HepG2 (cell line): ENCODE measurements around the gene CCDC30. TPM values are rescaled to one million over a fixed set of nuclear protein-coding genes. Genes with fewer than 3 reads are reported as not detected.

ENCODE experiments used
- GMEB2 ChIP-seq: IDR thresholded peaks from 2 replicates; pipeline ENCODE4 v1.6.1; 2016; ENCODE audit warnings: missing biosample characterization, missing genetic modification reagents, low read depth
- GPN1 ChIP-seq: sonication (generic); formaldehyde crosslinking; IDR thresholded peaks from 2 replicates; pipeline ENCODE4 v1.5.1; 2020; ENCODE audit warnings: missing genetic modification reagents, borderline replicate concordance
- KLF9 ChIP-seq: IDR thresholded peaks from 2 replicates; pipeline ENCODE4 v1.6.1; 2016; ENCODE audit warnings: low read depth
- NFYB ChIP-seq: sonication (generic); formaldehyde crosslinking; IDR thresholded peaks from 2 replicates; pipeline ENCODE4 v1.4.0; 2020; ENCODE audit warnings: missing genetic modification reagents
- ONECUT2 ChIP-seq: sonication (generic); formaldehyde crosslinking; IDR thresholded peaks from 2 replicates; pipeline ENCODE4 v1.4.0; 2020; ENCODE audit warnings: missing genetic modification reagents
- SNAPC5 ChIP-seq: sonication (generic); formaldehyde crosslinking; IDR thresholded peaks from 2 replicates; pipeline ENCODE4 v1.8.1; 2023; ENCODE audit warnings: mild to moderate bottlenecking, missing genetic modification reagents, borderline replicate concordance
- TOPORS ChIP-seq: sonication (generic); formaldehyde crosslinking; IDR thresholded peaks from 2 replicates; pipeline ENCODE4 v1.8.0; 2023; ENCODE audit warnings: mild to moderate bottlenecking, missing genetic modification reagents
- ZBTB3 ChIP-seq: sonication (generic); formaldehyde crosslinking; IDR thresholded peaks from 2 replicates; pipeline ENCODE4 v1.4.0; 2020; ENCODE audit warnings: low read depth, mild to moderate bottlenecking, moderate library complexity, missing genetic modification reagents, borderline replicate concordance
- ZNF337 ChIP-seq: sonication (generic); formaldehyde crosslinking; IDR thresholded peaks from 2 replicates; pipeline ENCODE4 v1.5.1; 2020; ENCODE audit warnings: missing genetic modification reagents, low read depth, mild to moderate bottlenecking, borderline replicate concordance
- ZNF747 ChIP-seq: sonication (generic); formaldehyde crosslinking; IDR thresholded peaks from 2 replicates; pipeline ENCODE4 v1.8.1; 2023; ENCODE audit warnings: missing genetic modification reagents, mild to moderate bottlenecking, borderline replicate concordance
- polyA plus RNA-seq, 8 experiments: library from polyadenylated mRNA; depleted of rRNA in 3 of 8; stranded (reverse) in 7 of 8; unstranded in 1 of 8; fragments of >200 nt; fragmentation: Illumina TruSeq in 4 of 8; extraction: Trizol in 4 of 8; gene quantifications; 2 replicates each; pipeline versions ENCODE4 v1.2.1 to v1.2.3, GENCODE V29; 2011 to 2016; ENCODE audit warnings: low read depth in 4 of 8, missing spikeins in 1 of 8, mixed read lengths in 1 of 8; ENCODE audit not compliant: insufficient read depth in 1 of 8
- total RNA-seq, 5 experiments: library from RNA; depleted of rRNA; stranded (reverse); fragments of >200 nt; fragmentation: Illumina TruSeq; extraction: Trizol; gene quantifications; 2 replicates each; pipeline ENCODE4 v1.2.3, GENCODE V29; 2016; ENCODE audit warnings: low read depth in 1 of 5
- TF ChIP-seq, protein P1 (sequence below): IDR thresholded peaks from 2 replicates; pipeline ENCODE4 v1.6.1; 2018; ENCODE audit warnings: missing genetic modification reagents, mild to moderate bottlenecking, missing compliant biosample characterization
- TF ChIP-seq, protein P2 (sequence below): sonication (generic); formaldehyde crosslinking; IDR thresholded peaks from 2 replicates; pipeline ENCODE4 v1.4.0; 2020; ENCODE audit warnings: missing genetic modification reagents, borderline replicate concordance
- TF ChIP-seq, protein P3 (sequence below): sonication (generic); formaldehyde crosslinking; IDR thresholded peaks from 2 replicates; pipeline ENCODE4 v1.9.0; 2021; ENCODE audit warnings: mild to moderate bottlenecking, missing genetic modification reagents

CCDC30 gene
- total and polyA plus RNA-seq, 2 of the 13 experiments (the other 11 are each of a cell fraction or from before 2014, with no cell fraction given), result 0.25 to 0.77 TPM

- TF ChIP-seq, protein P1, sequence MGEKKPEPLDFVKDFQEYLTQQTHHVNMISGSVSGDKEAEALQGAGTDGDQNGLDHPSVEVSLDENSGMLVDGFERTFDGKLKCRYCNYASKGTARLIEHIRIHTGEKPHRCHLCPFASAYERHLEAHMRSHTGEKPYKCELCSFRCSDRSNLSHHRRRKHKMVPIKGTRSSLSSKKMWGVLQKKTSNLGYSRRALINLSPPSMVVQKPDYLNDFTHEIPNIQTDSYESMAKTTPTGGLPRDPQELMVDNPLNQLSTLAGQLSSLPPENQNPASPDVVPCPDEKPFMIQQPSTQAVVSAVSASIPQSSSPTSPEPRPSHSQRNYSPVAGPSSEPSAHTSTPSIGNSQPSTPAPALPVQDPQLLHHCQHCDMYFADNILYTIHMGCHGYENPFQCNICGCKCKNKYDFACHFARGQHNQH (CRISPR knock-in tag), result peak; percentile 32
- TF ChIP-seq NFYB (CRISPR knock-in tag) (no peak; the same call in none of the 2 replicates), SNAPC5 (CRISPR knock-in tag) (no peak), KLF9 (CRISPR knock-in tag) (peak; percentile 82; the same call in 1 of the 2 replicates), ZNF337 (CRISPR knock-in tag) (no peak; the same call in 1 of the 2 replicates), ZNF747 (CRISPR knock-in tag) (peak; percentile 88; the same call in 1 of the 2 replicates), GPN1 (peak; percentile 94), TOPORS (CRISPR knock-in tag) (no peak), ZBTB3 (CRISPR knock-in tag) (no peak), GMEB2 (CRISPR knock-in tag) (0 out of 2 replicates have a peak, but pooled peaks have one; percentile 54), ONECUT2 (no peak)
- TF ChIP-seq, protein P2, sequence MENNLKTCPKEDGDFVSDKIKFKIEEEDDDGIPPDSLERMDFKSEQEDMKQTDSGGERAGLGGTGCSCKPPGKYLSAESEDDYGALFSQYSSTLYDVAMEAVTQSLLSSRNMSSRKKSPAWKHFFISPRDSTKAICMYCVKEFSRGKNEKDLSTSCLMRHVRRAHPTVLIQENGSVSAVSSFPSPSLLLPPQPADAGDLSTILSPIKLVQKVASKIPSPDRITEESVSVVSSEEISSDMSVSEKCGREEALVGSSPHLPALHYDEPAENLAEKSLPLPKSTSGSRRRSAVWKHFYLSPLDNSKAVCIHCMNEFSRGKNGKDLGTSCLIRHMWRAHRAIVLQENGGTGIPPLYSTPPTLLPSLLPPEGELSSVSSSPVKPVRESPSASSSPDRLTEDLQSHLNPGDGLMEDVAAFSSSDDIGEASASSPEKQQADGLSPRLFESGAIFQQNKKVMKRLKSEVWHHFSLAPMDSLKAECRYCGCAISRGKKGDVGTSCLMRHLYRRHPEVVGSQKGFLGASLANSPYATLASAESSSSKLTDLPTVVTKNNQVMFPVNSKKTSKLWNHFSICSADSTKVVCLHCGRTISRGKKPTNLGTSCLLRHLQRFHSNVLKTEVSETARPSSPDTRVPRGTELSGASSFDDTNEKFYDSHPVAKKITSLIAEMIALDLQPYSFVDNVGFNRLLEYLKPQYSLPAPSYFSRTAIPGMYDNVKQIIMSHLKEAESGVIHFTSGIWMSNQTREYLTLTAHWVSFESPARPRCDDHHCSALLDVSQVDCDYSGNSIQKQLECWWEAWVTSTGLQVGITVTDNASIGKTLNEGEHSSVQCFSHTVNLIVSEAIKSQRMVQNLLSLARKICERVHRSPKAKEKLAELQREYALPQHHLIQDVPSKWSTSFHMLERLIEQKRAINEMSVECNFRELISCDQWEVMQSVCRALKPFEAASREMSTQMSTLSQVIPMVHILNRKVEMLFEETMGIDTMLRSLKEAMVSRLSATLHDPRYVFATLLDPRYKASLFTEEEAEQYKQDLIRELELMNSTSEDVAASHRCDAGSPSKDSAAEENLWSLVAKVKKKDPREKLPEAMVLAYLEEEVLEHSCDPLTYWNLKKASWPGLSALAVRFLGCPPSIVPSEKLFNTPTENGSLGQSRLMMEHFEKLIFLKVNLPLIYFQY, result no peak
- TF ChIP-seq, protein P3, sequence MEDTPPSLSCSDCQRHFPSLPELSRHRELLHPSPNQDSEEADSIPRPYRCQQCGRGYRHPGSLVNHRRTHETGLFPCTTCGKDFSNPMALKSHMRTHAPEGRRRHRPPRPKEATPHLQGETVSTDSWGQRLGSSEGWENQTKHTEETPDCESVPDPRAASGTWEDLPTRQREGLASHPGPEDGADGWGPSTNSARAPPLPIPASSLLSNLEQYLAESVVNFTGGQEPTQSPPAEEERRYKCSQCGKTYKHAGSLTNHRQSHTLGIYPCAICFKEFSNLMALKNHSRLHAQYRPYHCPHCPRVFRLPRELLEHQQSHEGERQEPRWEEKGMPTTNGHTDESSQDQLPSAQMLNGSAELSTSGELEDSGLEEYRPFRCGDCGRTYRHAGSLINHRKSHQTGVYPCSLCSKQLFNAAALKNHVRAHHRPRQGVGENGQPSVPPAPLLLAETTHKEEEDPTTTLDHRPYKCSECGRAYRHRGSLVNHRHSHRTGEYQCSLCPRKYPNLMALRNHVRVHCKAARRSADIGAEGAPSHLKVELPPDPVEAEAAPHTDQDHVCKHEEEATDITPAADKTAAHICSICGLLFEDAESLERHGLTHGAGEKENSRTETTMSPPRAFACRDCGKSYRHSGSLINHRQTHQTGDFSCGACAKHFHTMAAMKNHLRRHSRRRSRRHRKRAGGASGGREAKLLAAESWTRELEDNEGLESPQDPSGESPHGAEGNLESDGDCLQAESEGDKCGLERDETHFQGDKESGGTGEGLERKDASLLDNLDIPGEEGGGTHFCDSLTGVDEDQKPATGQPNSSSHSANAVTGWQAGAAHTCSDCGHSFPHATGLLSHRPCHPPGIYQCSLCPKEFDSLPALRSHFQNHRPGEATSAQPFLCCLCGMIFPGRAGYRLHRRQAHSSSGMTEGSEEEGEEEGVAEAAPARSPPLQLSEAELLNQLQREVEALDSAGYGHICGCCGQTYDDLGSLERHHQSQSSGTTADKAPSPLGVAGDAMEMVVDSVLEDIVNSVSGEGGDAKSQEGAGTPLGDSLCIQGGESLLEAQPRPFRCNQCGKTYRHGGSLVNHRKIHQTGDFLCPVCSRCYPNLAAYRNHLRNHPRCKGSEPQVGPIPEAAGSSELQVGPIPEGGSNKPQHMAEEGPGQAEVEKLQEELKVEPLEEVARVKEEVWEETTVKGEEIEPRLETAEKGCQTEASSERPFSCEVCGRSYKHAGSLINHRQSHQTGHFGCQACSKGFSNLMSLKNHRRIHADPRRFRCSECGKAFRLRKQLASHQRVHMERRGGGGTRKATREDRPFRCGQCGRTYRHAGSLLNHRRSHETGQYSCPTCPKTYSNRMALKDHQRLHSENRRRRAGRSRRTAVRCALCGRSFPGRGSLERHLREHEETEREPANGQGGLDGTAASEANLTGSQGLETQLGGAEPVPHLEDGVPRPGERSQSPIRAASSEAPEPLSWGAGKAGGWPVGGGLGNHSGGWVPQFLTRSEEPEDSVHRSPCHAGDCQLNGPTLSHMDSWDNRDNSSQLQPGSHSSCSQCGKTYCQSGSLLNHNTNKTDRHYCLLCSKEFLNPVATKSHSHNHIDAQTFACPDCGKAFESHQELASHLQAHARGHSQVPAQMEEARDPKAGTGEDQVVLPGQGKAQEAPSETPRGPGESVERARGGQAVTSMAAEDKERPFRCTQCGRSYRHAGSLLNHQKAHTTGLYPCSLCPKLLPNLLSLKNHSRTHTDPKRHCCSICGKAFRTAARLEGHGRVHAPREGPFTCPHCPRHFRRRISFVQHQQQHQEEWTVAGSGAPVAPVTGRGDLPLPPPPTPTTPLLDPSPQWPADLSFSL (CRISPR knock-in tag), result 0 out of 2 replicates have a peak, but pooled peaks have one; percentile 29
Measured at GRCh38 chr1:42456010-42456753, 6.9 kb upstream of the CCDC30 start, which contains the start of the genes PPCS and ZMYND12 (continued).
